PC-3 (cell line): ENCODE results near the gene FREY1. TPM values are rescaled to one million over a fixed set of nuclear protein-coding genes. Genes with fewer than 3 reads are reported as not detected.

ENCODE experiments used
- ATAC-seq: fragments of 200-7000 bp; cut with Tn5 transposase; 2 replicates; pipeline ENCODE4 v1.9.1; 2020; ENCODE audit warnings: mild to moderate bottlenecking, moderate library complexity
- BruUV-seq: library from RNA; stranded (reverse); fragments of 400-500 nt; replicated peaks from 2 replicates; lab custom pipeline; 2021; lab: Mats Ljungman, UMichigan
- CTCF ChIA-PET: fragments of 300-600 bp; sonication (Branson Sonifier 250); formaldehyde crosslinking; loops from one replicate; lab custom pipeline; 2022; ENCODE audit warnings: antibody characterized with exemption; lab: Charles Lee
- POLR2A ChIA-PET: fragments of 300-600 bp; sonication (Branson Sonifier 250); formaldehyde crosslinking; loops from one replicate; lab custom pipeline; 2022; ENCODE audit warnings: antibody characterized with exemption; ENCODE audit not compliant: unreplicated experiment; lab: Charles Lee
- DNase-seq: peaks from one replicate; pipeline ENCODE4 v3.0.0-alpha.2; 2015
- H2AFZ ChIP-seq: fragments of 300-600 bp; sonication (generic); 2 replicates; pipeline ENCODE4 v1.6.0; 2016; ENCODE audit warnings: antibody characterized with exemption, low read length
- H3F3A ChIP-seq: fragments of 300-600 bp; sonication (generic); one replicate; pipeline ENCODE4 v1.6.0; 2017; ENCODE audit warnings: antibody characterized with exemption, low read length, control low read depth, mild to moderate bottlenecking; ENCODE audit not compliant: unreplicated experiment
- H3K27ac ChIP-seq: fragments of 300-600 bp; sonication (generic); 2 replicates; pipeline ENCODE4 v1.5.1; 2016; ENCODE audit warnings: mild to moderate bottlenecking, low read length
- H3K27me3 ChIP-seq: fragments of 300-600 bp; sonication (generic); 2 replicates; pipeline ENCODE4 v1.6.1; 2016; ENCODE audit warnings: low read length, mixed read lengths
- H3K36me3 ChIP-seq: fragments of 300-600 bp; sonication (generic); 2 replicates; pipeline ENCODE4 v1.6.1; 2016; ENCODE audit warnings: low read depth, mixed run types, low read length, mixed read lengths
- H3K4me1 ChIP-seq: fragments of 300-600 bp; sonication (generic); 2 replicates; pipeline ENCODE4 v1.5.1; 2016; ENCODE audit warnings: low read length; ENCODE audit not compliant: insufficient read depth
- H3K4me2 ChIP-seq: fragments of 300-600 bp; sonication (generic); 2 replicates; pipeline ENCODE4 v1.6.0; 2016; ENCODE audit warnings: low read length
- H3K4me3 ChIP-seq: fragments of 300-600 bp; sonication (generic); 2 replicates; pipeline ENCODE4 v1.5.1; 2016; ENCODE audit warnings: mild to moderate bottlenecking, low read length, mixed read lengths
- H3K79me2 ChIP-seq: fragments of 300-600 bp; sonication (generic); 2 replicates; pipeline ENCODE4 v1.6.1; 2017; ENCODE audit warnings: low read length, mixed read lengths
- H3K9ac ChIP-seq: fragments of 300-600 bp; sonication (generic); 2 replicates; pipeline ENCODE4 v1.6.0; 2016; ENCODE audit warnings: mild to moderate bottlenecking, low read length
- H3K9me2 ChIP-seq: fragments of 300-600 bp; sonication (generic); replicated peaks from 2 replicates; pipeline ENCODE4 v1.6.1; 2016; ENCODE audit warnings: mixed run types, low read length, mixed read lengths
- H3K9me3 ChIP-seq: fragments of 300-600 bp; sonication (generic); 2 replicates; pipeline ENCODE4 v1.6.1; 2016; ENCODE audit warnings: low read length, mixed read lengths
- H4K20me1 ChIP-seq: fragments of 300-600 bp; sonication (generic); 2 replicates; pipeline ENCODE4 v1.6.1; 2016; ENCODE audit warnings: low read length, mixed read lengths
- EZH2 ChIP-seq: fragments of 300-600 bp; sonication (generic); IDR thresholded peaks from one replicate; pipeline ENCODE4 v1.6.1; 2017; ENCODE audit warnings: antibody characterized with exemption, mild to moderate bottlenecking, low read length; ENCODE audit not compliant: unreplicated experiment
- EZH2phosphoT487 ChIP-seq: fragments of 300-600 bp; sonication (generic); IDR thresholded peaks from 2 replicates; pipeline ENCODE4 v1.6.1; 2018; ENCODE audit warnings: mild to moderate bottlenecking, antibody characterized with exemption, low read length, borderline replicate concordance
- intact Hi-C: fragments of 100-400 bp; cut with micrococcal nuclease; formaldehyde crosslinking; loops from 2 replicates; pipeline ENCODE4 v1.9.0; 2023
- total RNA-seq: library from RNA; depleted of rRNA; stranded (reverse); fragments of >200 nt; gene quantifications from 2 replicates; pipeline ENCODE4 v1.2.3, GENCODE V29; 2014
- TF ChIP-seq, protein P1 (sequence below): fragments of 300-600 bp; sonication (generic); conservative IDR thresholded peaks from 2 replicates; pipeline ENCODE4 v1.5.1; 2017; ENCODE audit warnings: antibody characterized with exemption, low read depth, mild to moderate bottlenecking, low read length

Gene FREY1
- total RNA-seq, 1 experiment from 2014 or later = 0.15 TPM

DNA sequence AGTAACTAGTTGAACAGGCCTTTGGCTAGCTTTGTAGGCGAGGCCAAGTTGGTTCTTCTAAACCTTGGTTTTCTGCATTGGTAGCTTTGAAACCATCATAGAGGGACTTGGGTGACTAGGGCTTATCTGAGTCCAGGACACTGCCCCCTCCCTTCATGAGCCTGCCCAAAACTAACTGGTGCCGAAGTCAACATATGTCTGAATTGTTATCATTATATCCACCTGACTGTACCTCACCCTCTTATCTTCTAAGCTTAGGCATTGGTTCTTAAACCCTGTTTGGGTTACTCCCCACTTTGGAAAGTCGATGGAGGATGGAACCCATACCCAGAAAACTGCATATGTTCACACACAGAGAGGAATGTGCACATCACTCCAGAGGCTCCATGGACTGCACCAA, 29.2 kb downstream of the FREY1 start:
- Histone ChIP-seq H3K27ac (no peak overlapping the region), H3K9ac (no peak overlapping the region), H3K9me2 (no peaks in the 10 kb centered on the region), H3K79me2 (no peaks in the 10 kb centered on the region), H3K36me3 (peaks cover 16% of the 10 kb centered on the region; the same call in 1 of the 2 replicates), H3K9me3 (no peaks in the 10 kb centered on the region), H4K20me1 (peaks cover 9% of the 10 kb centered on the region; the same call in 1 of the 2 replicates), H3K27me3 (no peaks in the 10 kb centered on the region), H2AFZ (no peak overlapping the region), H3K4me2 (no peak overlapping the region), H3K4me1 (peaks cover 18% of the 10 kb centered on the region), H3K4me3 (no peak overlapping the region), H3F3A (no peaks in the 10 kb centered on the region)
- ATAC-seq (no peak), DNase-seq (no peak)
- ChIA-PET CTCF (no interaction called here), POLR2A (no interaction called here)
- TF ChIP-seq EZH2 = no peak
- TF ChIP-seq EZH2phosphoT487 = no peak
- TF ChIP-seq, protein P1, sequence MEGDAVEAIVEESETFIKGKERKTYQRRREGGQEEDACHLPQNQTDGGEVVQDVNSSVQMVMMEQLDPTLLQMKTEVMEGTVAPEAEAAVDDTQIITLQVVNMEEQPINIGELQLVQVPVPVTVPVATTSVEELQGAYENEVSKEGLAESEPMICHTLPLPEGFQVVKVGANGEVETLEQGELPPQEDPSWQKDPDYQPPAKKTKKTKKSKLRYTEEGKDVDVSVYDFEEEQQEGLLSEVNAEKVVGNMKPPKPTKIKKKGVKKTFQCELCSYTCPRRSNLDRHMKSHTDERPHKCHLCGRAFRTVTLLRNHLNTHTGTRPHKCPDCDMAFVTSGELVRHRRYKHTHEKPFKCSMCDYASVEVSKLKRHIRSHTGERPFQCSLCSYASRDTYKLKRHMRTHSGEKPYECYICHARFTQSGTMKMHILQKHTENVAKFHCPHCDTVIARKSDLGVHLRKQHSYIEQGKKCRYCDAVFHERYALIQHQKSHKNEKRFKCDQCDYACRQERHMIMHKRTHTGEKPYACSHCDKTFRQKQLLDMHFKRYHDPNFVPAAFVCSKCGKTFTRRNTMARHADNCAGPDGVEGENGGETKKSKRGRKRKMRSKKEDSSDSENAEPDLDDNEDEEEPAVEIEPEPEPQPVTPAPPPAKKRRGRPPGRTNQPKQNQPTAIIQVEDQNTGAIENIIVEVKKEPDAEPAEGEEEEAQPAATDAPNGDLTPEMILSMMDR = no peak
- intact Hi-C loops = no loop called here
- BruUV-seq = no TSS peak

DNA sequence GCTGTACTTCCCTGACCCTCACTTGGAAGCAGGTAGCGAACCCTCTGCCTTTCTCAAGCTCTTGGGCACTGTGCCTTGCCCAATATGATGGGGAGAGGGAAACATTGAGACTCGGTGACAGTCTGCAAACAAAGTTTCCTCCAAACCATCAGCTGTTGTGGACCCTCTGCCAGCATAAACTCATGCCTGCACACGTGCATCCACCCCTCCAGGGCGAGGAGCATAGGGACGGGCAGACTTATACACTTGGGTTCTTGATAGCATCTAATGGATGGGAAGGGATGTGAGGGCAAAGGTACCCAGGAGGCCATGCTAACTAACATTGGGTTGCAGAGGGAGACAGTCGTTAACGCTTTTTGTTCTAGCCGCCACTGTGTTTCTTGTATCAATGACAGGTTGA, 29.9 kb downstream of the FREY1 start:
- Histone ChIP-seq H3F3A (no peaks in the 10 kb centered on the region), H3K4me3 (no peak overlapping the region), H3K9me3 (no peaks in the 10 kb centered on the region), H3K4me2 (no peak overlapping the region), H3K9me2 (no peaks in the 10 kb centered on the region), H3K79me2 (no peaks in the 10 kb centered on the region), H3K27me3 (no peaks in the 10 kb centered on the region), H4K20me1 (peaks cover 9% of the 10 kb centered on the region; the same call in 1 of the 2 replicates), H2AFZ (no peak overlapping the region), H3K9ac (no peak overlapping the region), H3K4me1 (peaks cover 18% of the 10 kb centered on the region), H3K36me3 (peaks cover 16% of the 10 kb centered on the region; the same call in 1 of the 2 replicates), H3K27ac (no peak overlapping the region)
- TF ChIP-seq EZH2 = no peak
- TF ChIP-seq, protein P1 = no peak
- DNase-seq = no peak
- ATAC-seq = no peak
- ChIA-PET POLR2A (no interaction called here), CTCF (no interaction called here)
- no TSS peak for BruUV-seq
- intact Hi-C loops = no loop called here

DNA sequence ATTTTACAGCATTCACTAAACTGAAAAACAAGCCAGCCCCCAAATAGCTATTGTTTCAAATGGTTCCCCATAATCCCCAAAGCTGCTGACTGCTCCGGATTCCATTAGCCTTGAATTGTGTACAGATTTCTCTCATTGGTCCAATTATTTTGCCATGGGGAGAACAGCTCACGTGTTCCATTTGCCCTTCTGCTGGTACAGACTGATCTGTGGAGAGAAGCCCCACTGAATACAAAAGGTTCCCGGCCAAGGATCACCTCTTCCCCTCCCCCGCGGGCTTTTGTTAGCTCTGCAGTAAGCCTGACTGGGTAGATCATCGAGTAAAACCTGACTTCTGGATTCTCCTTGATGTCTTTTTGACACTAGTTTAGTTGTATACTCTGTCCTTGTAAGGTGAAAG, 30.7 kb downstream of the FREY1 start:
- ATAC-seq (no peak), DNase-seq (no peak)
- H3K4me3 ChIP-seq = no peak overlapping the region
- intact Hi-C loops = no loop called here
- no peaks in the 10 kb centered on the region for H3K27me3 ChIP-seq
- POLR2A ChIA-PET = no interaction called here
- H3K79me2 ChIP-seq = no peaks in the 10 kb centered on the region
- H3K27ac ChIP-seq = no peak overlapping the region
- no peak overlapping the region for H3K9ac ChIP-seq
- H3K36me3 ChIP-seq = peaks cover 9% of the 10 kb centered on the region; the same call in 1 of the 2 replicates
- peaks cover 6% of the 10 kb centered on the region; the same call in 1 of the 2 replicates for H4K20me1 ChIP-seq
- no peak for TF ChIP-seq EZH2phosphoT487
- TF ChIP-seq, protein P1 = no peak
- TF ChIP-seq EZH2 = no peak
- H3K9me3 ChIP-seq = no peaks in the 10 kb centered on the region
- H3K4me1 ChIP-seq = peaks cover 18% of the 10 kb centered on the region
- H3K4me2 ChIP-seq = no peak overlapping the region
- no peaks in the 10 kb centered on the region for H3K9me2 ChIP-seq
- CTCF ChIA-PET = no interaction called here
- no peaks in the 10 kb centered on the region for H3F3A ChIP-seq
- no peak overlapping the region for H2AFZ ChIP-seq
- BruUV-seq = no TSS peak
